HG03095 (cell line): Measurements from ENCODE around the gene FAT2.

Experiments used
- ATAC-seq: cut with Tn5 transposase; IDR thresholded peaks from one replicate; pipeline ENCODE4 v1.9.1; 2021; ENCODE audit warnings: moderate library complexity; ENCODE audit not compliant: unreplicated experiment

Gene FAT2

GRCh38 chr5:151591144-151591819 is at the start of gene FAT2:
Gene FAT2, minus strand, starts transcription at chr5:151591331. Its CDS starts 22,400 bp downstream, at chr5:151568931.
- ATAC-seq, result no peak

- no peak for ATAC-seq
These were observed 47.5 kb upstream of the FAT2 start for GRCh38 chr5:151638619-151639018.

- ATAC-seq, result no peak
These were observed 46.5 kb upstream of the FAT2 start for GRCh38 chr5:151637676-151638075.

- ATAC-seq, result no peak
These were observed 42.8 kb upstream of the FAT2 start for GRCh38 chr5:151633892-151634291.

- no peak for ATAC-seq
These were observed 41.8 kb upstream of the FAT2 start for GRCh38 chr5:151632941-151633340.

GRCh38 chr5:151632524-151632923 is 41.4 kb upstream of the FAT2 start:
- ATAC-seq, result no peak

- no peak for ATAC-seq
These were observed 40.8 kb upstream of the FAT2 start for GRCh38 chr5:151631941-151632340.

GRCh38 chr5:151630088-151630487 is 39.0 kb upstream of the FAT2 start:
- ATAC-seq, result no peak

- no peak for ATAC-seq
These were observed 37.1 kb upstream of the FAT2 start for GRCh38 chr5:151628112-151628823.

GRCh38 chr5:151627650-151628049 is 36.5 kb upstream of the FAT2 start:
- no peak for ATAC-seq

- no peak for ATAC-seq
These were observed 34.2 kb upstream of the FAT2 start for GRCh38 chr5:151625285-151625684.

GRCh38 chr5:151624476-151624875 is 33.3 kb upstream of the FAT2 start:
- no peak for ATAC-seq

GRCh38 chr5:151622367-151623088 is 31.4 kb upstream of the FAT2 start:
- no peak for ATAC-seq

- no peak for ATAC-seq
These were observed 29.3 kb upstream of the FAT2 start for GRCh38 chr5:151620461-151620840.

GRCh38 chr5:151619812-151620460 is 28.8 kb upstream of the FAT2 start:
- ATAC-seq, result no peak

- no peak for ATAC-seq
These were observed 27.8 kb upstream of the FAT2 start for GRCh38 chr5:151618907-151619306.

- no peak for ATAC-seq
These were observed 26.9 kb upstream of the FAT2 start for GRCh38 chr5:151617841-151618710.

GRCh38 chr5:151617383-151617840 is 26.3 kb upstream of the FAT2 start:
- ATAC-seq, result no peak

- no peak for ATAC-seq
These were observed 24.3 kb upstream of the FAT2 start for GRCh38 chr5:151615431-151615830.

GRCh38 chr5:151614565-151614964 is 23.4 kb upstream of the FAT2 start:
- ATAC-seq, result no peak
